Hematopoietic multipotent progenitor cell treated with erythropoietin and hydrocortisone succinate and interleukin-3 and kit ligand, for 17 days (in vitro differentiated cells): Measurements from ENCODE around the gene TMEM11.

Experiments
- DNase-seq: peaks from one replicate; pipeline ENCODE4 v3.0.0-alpha.2; 2015; ENCODE audit warnings: low spot score

TMEM11 gene

GRCh38 chr17:21184570-21184969 is 29.4 kb downstream of the TMEM11 start:
- no peak for DNase-seq

- no peak for DNase-seq
Observed at GRCh38 chr17:21183468-21183867, 30.5 kb downstream of the TMEM11 start.

DNA sequence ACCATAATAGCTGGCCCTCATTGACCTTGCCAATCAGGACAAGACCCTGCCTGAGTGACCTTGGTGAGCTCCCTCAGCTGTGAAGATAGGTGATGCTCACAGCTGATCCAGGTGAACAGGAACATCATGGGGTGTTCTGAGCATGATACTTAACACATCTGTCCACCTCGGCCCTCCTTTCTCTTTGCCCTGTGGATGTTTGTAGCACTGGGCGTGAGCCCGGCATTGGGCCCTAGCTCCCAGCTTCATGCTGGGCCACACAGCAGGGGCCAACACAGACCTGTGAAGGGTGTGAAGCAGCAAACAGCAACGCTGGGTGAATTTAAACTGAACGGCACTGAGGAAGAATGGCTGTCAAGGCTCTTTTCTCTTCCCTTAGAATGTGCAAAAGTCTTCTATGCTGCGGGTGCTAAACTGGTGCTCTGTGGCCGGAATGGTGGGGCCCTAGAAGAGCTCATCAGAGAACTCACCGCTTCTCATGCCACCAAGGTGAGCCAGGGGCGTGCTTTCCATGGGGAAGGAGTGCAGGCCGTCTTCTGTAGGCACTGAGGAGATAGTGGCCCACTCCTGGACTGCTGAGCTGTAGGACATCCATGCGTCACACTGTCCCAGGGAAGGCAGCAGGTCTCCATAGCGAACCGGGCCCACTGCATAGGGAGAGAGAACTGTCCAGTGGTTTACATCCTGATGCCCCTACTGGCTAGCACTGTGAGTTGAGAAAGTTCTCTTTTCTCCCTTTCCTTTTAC is 35.9 kb downstream of the TMEM11 start:
- no peak for DNase-seq

DNA sequence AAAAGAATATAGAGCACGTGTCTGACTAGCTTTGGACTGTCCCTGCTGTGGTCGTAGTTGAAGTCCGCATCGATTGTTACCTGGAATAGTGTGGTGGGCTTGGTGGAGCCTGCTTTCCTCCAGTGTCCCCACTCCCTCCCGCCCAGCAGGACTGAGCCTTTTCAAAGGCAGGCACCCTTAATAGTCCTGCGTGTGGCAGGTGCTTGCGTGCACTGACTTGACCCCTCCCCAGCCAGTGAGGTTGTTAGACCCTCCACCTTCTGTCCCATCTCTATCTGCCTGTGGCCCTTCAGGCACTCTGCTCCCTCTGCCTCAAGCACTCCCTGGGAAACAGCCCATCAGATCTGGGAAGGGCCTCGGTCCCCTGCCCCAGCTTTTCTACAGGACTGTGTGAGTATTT is 36.6 kb downstream of the TMEM11 start:
- no peak for DNase-seq

DNA sequence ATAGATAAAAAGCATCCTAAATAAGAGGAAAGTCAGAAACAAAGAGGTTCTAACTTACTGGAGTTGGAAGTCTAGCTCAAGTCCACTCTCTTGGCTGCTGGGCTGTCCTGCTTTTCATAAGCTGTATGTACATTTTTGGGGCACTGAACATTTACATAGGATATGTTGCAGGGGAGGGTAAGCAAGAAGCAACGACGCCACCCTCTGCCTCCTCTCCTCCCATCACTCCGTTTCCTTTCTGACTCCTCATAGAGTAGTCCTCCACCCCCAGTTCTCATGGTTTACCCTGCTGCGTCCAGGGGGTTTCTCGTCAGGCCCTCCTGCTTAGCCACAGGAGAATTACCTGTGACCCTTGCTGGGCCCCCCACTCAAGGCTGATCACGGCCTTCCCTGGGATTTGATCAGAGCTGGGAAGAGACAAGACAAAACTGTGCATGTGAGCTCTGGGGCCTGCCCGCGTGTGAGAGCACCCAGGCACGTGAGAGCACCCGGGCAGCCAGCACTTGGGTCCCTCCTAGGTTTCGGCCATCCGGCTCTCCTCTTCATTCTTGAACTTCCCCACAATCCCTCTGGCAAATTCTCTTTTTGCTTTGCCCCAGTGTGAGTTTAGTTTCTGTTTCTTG is 37.1 kb downstream of the TMEM11 start:
- DNase-seq, result no peak

GRCh38 chr17:21174713-21175112 is 39.2 kb downstream of the TMEM11 start:
- DNase-seq, result no peak

GRCh38 chr17:21174186-21174585 is 39.8 kb downstream of the TMEM11 start:
- no peak for DNase-seq

DNA sequence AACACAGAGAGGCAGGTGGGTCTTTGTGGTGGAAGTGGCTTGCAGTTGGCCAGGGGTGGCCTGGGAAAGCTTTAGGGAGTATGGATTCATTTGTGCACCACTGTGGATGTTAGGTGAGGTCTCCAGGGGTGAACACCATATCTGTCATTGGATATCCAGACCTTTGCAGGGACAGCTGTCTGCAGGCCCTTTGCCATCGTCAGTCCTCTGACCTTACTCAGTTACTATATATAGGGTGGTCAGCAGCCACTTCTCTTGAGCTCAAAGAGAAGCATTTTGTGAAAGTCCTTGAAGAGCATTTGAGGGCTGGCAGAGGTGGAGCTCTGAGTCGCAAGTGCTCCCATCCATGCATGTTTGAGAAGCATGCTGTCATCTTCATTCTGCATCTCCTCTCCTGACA is 40.4 kb downstream of the TMEM11 start:
- no peak for DNase-seq

GRCh38 chr17:21172846-21173245 is 41.1 kb downstream of the TMEM11 start:
- DNase-seq, result no peak

DNA sequence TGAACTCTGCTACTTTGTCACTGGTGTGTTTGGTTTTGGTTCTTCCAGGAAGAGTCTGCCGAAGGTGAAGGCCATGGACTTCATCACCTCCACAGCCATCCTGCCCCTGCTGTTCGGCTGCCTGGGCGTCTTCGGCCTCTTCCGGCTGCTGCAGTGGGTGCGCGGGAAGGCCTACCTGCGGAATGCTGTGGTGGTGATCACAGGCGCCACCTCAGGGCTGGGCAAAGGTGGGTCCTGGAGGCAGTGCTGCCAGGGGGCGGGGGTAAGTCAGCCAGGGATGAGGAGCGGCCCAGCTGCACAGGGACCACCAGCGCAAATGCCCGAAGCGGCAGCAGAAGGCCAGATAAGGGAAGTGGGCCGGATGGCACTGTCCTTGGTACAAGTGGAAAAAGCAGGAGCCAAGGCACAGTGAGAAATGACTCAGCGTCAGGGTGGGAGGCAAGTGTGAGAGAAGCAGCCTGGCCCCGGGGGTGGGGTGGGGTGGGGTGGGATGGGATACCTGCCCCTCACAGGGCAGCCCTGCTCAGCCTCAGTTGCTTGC is 41.9 kb downstream of the TMEM11 start:
- no peak for DNase-seq

DNA sequence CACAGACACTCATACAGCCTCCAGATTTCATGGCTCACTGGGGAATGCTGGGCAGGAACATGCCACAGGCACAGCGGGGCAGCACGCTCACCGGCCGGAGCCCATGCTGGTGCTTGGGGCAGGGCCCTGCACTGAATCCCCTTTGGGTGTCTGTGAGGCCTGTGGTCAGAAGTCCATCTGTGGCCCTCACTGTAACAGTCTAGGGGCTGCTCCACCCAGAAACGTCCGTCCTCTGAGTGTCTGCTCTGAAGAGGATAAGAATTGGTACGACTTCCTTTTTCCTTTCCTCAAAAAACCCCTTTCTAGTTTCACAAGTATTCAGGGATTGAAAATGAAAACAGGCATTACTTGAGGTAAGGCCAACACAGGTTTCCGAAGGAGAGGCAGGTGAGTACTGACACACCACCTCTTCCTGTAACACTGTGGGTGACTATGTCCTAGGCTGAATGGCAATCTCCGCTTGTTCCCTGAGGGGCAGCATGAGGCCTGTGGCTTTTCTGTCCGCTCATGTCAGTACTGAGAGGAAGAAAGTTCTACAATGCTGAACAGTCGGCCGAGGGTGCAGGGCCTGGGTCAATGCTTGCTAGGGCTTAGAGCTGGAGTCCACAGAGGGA is 42.5 kb downstream of the TMEM11 start:
- DNase-seq, result no peak

DNA sequence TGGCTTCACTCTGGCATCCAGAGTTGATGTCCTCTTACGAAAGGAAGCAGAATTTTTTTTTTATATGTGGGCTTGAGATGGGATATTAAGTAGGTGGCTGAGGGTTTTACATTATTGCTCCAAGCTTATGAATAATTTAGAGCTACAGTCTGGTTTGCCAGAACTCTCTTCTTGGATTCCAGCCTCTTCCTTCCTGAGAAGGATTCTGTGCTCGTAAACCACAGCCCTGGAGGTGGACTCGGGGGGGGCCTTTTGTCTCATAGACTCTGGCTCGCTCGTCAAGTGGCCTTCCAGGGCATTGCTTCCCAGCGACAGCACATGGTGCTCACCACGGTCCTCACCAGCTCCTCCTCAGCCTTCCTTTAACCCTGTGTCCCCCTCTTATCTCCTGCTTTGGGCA is 43.2 kb downstream of the TMEM11 start:
- no peak for DNase-seq

DNA sequence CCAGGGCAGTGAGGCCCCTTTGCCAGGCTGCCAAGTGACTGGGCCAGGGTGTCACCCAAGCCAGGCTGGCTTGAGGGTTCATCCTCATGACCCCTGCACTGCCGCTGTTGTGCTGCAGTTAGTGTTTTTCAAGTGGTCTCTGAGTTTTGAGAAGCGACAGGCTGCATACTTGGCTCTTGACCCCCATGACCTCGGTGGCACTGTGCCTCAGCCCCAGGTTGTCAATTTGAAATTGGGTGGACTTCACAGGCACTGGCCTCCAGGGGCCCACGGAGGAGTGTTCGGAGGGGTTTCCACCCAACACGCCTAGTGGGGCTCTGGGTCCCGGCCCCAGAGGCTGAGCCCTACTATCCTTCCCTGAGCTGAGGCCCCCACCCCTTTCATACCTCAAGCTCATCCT is 44.5 kb downstream of the TMEM11 start:
- no peak for DNase-seq

DNA sequence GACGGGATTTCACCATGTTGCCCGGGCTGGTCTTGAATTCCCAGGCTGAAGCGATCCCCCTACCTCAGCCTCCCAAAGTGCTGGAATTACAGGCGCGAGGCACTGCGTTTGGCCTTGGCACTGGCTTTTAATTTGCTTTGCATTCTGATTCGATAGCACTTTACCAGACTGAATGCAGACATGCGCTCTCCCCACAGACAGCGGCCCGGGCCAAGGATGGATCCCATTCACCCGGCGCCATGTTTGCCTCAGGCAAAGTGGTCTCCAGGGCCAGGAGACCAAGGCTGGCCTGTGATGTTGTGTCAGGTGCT is 45.5 kb downstream of the TMEM11 start:
- DNase-seq, result no peak

- DNase-seq, result no peak
Observed at GRCh38 chr17:21167303-21167702, 46.7 kb downstream of the TMEM11 start.

GRCh38 chr17:21166595-21167210 is 47.3 kb downstream of the TMEM11 start:
- DNase-seq, result no peak

- DNase-seq, result no peak
Observed at GRCh38 chr17:21165922-21166594, 47.9 kb downstream of the TMEM11 start.

GRCh38 chr17:21164620-21165019 is 49.3 kb downstream of the TMEM11 start:
- no peak for DNase-seq

GRCh38 chr17:21164216-21164615 is 49.7 kb downstream of the TMEM11 start:
- DNase-seq, result no peak

- no peak for DNase-seq
Observed at GRCh38 chr17:21163101-21163500, 50.9 kb downstream of the TMEM11 start.

DNA sequence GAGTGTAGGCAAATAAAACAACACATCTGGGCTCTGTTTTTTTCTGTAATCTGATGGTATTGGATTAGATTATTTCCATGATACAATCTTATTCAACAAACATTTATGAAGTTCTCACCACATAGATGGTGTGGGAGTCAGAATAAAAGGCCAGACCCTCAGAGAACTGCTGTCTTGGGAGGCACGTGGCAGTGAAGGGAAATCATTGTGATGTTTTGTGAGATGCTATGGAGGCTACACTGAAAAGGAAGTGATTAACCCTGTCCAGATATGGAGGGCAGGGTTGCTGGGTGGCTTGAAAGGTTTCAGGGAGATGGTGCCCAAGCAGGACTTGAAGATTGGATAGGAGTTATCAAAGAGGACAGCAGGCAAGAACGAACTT is 51.6 kb downstream of the TMEM11 start:
- DNase-seq, result no peak
